Transverse colon (tissue), 4 donors: ENCODE measurements around the gene MTOR.

Experiments
- POLR2AphosphoS5 ChIP-seq, 3 donors: sonication (generic); formaldehyde crosslinking; IDR thresholded peaks; one replicate each; pipeline ENCODE4 v1.6.1; 2016; ENCODE audit warnings: antibody characterized with exemption in 3 of 3
- TF ChIP-seq, protein P1 (sequence below), 5 experiments: fragments of 200-600 bp in 3 of 5; fragments of 450-650 bp in 2 of 5; sonication (generic) in 3 of 5; IDR thresholded peaks; 1 replicate in 2 of 5; 2 replicates in 3 of 5; pipeline ENCODE4 v1.5.1; 2016 to 2017; ENCODE audit warnings: antibody characterized with exemption in 5 of 5, inconsistent platforms in 3 of 5, mild to moderate bottlenecking in 2 of 5, moderate library complexity in 1 of 5

DNA sequence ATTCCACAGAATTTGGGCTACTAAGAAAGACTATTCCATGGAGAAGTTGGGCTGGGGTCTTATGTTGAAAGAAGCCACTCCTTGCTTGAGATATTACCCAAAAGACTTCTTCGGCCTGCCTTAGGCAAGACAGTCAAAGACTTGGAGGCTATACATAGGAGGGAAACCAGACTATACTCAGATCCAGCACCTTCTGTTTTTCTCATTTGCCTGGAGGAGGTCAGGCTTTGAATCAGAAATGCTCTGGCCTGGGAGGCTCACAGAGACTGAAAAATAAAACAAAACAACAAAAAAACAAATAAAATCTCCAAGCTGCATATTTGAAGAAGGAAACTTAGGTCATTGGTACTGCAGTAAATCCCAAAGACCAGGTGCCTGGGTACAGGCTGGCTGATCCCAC lies 124.3 kb downstream of the MTOR start:
- TF ChIP-seq, protein P1, sequence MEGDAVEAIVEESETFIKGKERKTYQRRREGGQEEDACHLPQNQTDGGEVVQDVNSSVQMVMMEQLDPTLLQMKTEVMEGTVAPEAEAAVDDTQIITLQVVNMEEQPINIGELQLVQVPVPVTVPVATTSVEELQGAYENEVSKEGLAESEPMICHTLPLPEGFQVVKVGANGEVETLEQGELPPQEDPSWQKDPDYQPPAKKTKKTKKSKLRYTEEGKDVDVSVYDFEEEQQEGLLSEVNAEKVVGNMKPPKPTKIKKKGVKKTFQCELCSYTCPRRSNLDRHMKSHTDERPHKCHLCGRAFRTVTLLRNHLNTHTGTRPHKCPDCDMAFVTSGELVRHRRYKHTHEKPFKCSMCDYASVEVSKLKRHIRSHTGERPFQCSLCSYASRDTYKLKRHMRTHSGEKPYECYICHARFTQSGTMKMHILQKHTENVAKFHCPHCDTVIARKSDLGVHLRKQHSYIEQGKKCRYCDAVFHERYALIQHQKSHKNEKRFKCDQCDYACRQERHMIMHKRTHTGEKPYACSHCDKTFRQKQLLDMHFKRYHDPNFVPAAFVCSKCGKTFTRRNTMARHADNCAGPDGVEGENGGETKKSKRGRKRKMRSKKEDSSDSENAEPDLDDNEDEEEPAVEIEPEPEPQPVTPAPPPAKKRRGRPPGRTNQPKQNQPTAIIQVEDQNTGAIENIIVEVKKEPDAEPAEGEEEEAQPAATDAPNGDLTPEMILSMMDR (IDR thresholded peaks at IDR 0.05), result no peak
- no peak for TF ChIP-seq POLR2AphosphoS5 (IDR thresholded peaks at IDR 0.05)
